ENCODE measurements around the gene SUCLG1.

DNA sequence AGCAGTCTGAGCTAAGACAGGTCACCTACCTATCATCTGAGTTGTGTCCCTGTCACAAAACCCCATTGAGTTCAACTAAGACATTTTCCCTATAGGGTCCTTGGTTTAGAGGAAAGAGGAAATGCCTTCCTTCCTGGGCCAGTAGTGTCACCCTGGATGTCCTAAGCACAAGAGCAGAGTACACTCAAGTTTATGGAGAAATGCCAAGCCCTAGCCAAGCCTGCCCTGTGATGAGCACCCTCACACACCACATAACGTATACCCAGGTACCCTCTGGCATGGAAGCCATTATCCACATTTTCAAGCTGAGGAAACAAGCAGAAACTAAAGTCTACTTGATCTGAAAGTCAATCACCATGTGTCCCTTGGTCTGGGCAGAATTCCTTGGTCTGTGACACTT is 37.3 kb downstream of the SUCLG1 start:
- TF ChIP-seq, protein P1, sequence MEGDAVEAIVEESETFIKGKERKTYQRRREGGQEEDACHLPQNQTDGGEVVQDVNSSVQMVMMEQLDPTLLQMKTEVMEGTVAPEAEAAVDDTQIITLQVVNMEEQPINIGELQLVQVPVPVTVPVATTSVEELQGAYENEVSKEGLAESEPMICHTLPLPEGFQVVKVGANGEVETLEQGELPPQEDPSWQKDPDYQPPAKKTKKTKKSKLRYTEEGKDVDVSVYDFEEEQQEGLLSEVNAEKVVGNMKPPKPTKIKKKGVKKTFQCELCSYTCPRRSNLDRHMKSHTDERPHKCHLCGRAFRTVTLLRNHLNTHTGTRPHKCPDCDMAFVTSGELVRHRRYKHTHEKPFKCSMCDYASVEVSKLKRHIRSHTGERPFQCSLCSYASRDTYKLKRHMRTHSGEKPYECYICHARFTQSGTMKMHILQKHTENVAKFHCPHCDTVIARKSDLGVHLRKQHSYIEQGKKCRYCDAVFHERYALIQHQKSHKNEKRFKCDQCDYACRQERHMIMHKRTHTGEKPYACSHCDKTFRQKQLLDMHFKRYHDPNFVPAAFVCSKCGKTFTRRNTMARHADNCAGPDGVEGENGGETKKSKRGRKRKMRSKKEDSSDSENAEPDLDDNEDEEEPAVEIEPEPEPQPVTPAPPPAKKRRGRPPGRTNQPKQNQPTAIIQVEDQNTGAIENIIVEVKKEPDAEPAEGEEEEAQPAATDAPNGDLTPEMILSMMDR (IDR thresholded peaks at IDR 0.05; ENCODE audit: low read depth, low read length, missing input control): no peak
- no peak for TF ChIP-seq ZBTB33 (IDR thresholded peaks at IDR 0.05)
- TF ChIP-seq EGR1 (IDR thresholded peaks at IDR 0.05; ENCODE audit: low read depth in 2 of 2): no peak
- TF ChIP-seq, protein P2, sequence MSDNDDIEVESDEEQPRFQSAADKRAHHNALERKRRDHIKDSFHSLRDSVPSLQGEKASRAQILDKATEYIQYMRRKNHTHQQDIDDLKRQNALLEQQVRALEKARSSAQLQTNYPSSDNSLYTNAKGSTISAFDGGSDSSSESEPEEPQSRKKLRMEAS (IDR thresholded peaks at IDR 0.05): no peak
- no peak for TF ChIP-seq YY1 (IDR thresholded peaks at IDR 0.05)
- no peak for TF ChIP-seq RXRA (IDR thresholded peaks at IDR 0.05)
- no peak for TF ChIP-seq TAF1 (conservative IDR thresholded peaks at IDR 0.05)
- TF ChIP-seq JUND (IDR thresholded peaks at IDR 0.05): no peak
- TF ChIP-seq ATF3 (IDR thresholded peaks at IDR 0.05): no peak
- TF ChIP-seq RAD21 (IDR thresholded peaks at IDR 0.05): no peak
- no peak for TF ChIP-seq SP1 (IDR thresholded peaks at IDR 0.05)
